ENCODE data around the gene MYO7B. TPM values are rescaled to one million over a fixed set of nuclear protein-coding genes. Genes with fewer than 3 reads are reported as not detected.

MYO7B gene
- total and polyA plus RNA-seq, 2 donors (not counting 1 experiment from before 2014, with no cell fraction given): 5.0 to 68.2 TPM

DNA sequence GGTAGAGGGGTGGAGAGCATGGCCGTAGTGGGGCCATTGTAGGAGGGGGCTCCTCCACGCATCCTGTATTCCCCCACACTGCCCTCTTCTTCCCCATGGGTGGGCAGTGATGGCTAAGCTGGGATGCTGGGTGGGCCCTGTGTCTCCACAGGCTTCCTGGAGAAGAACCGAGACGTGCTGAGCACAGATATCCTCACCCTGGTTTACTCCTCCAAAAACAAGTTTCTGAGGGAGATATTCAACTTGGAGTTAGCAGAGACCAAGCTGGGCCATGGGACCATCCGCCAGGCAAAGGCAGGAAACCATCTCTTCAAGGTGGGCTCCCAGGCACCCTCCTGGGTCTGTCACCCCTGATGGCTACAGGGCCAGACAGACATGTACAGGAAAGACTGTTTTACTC lies 52.8 kb downstream of the MYO7B start:
- Histone ChIP-seq H2AFZ (ENCODE audit: insufficient read depth, low read depth, low read length, poor library complexity, severe bottlenecking) (no peak overlapping the region), H4K20me1 (ENCODE audit: control insufficient read depth, insufficient read depth, low read length, poor library complexity, severe bottlenecking) (no peaks in the 10 kb centered on the region), H3K27ac (ENCODE audit: low read length in 2 of 2) (no peak overlapping the region), H3K9ac (ENCODE audit: low read length) (no peak overlapping the region), H3K4me2 (replicated peaks; ENCODE audit: low read depth, low read length, poor library complexity, severe bottlenecking) (no peak overlapping the region), H3K4me3 (ENCODE audit: control extremely low read depth in 1 of 5, extremely low read depth in 1 of 5, insufficient read depth in 1 of 5, low read depth in 2 of 5, low read length in 4 of 5) (no peak overlapping the region), H3K79me2 (ENCODE audit: control insufficient read depth, insufficient read depth, low read length) (no peaks in the 10 kb centered on the region), H3K36me3 (replicated peaks in 1 of 2; ENCODE audit: control extremely low read depth in 1 of 2, control insufficient read depth in 1 of 2, extremely low read depth in 1 of 2, insufficient read depth in 2 of 2, low read length in 1 of 2) (no peaks in the 10 kb centered on the region), H3K4me1 (ENCODE audit: control insufficient read depth in 2 of 2, insufficient read depth in 2 of 2, low read length in 2 of 2) (peaks cover 6 to 14% of the 10 kb centered on the region in 2 donors), H3K9me3 (ENCODE audit: control extremely low read depth in 1 of 3, control insufficient read depth in 2 of 3, insufficient read depth in 1 of 3, low read length in 2 of 3) (peaks cover 0 to 4% (median 0%) of the 10 kb centered on the region in 3 donors), H3K27me3 (replicated peaks in 1 of 4; ENCODE audit: control extremely low read depth in 1 of 4, control insufficient read depth in 3 of 4, insufficient read depth in 4 of 4, low read length in 3 of 4) (peaks cover 0 to 2% (median 0%) of the 10 kb centered on the region in 4 experiments)
- POLR2A ChIA-PET: interaction anchor here (0.6 kb wide), 1 partner anchor 56 kb away, joined by 3 read pairs; no protein-coding TSS in a partner anchor
- DNase-seq (no peak), ATAC-seq (ENCODE audit: low read depth) (no peak)
- H3K27ac Mint-ChIP-seq: no peak overlapping the region
- no peak overlapping the region for H3K4me3 Mint-ChIP-seq
- H3K4me1 Mint-ChIP-seq: peaks cover 13% of the 10 kb centered on the region
- WGBS (ENCODE audit: insufficient coverage): 92% methylated on average over 1 of the region's 5 CpGs
- H3K9me3 Mint-ChIP-seq (ENCODE audit: insufficient read depth): no peaks in the 10 kb centered on the region
- TF ChIP-seq, protein P1, sequence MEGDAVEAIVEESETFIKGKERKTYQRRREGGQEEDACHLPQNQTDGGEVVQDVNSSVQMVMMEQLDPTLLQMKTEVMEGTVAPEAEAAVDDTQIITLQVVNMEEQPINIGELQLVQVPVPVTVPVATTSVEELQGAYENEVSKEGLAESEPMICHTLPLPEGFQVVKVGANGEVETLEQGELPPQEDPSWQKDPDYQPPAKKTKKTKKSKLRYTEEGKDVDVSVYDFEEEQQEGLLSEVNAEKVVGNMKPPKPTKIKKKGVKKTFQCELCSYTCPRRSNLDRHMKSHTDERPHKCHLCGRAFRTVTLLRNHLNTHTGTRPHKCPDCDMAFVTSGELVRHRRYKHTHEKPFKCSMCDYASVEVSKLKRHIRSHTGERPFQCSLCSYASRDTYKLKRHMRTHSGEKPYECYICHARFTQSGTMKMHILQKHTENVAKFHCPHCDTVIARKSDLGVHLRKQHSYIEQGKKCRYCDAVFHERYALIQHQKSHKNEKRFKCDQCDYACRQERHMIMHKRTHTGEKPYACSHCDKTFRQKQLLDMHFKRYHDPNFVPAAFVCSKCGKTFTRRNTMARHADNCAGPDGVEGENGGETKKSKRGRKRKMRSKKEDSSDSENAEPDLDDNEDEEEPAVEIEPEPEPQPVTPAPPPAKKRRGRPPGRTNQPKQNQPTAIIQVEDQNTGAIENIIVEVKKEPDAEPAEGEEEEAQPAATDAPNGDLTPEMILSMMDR (IDR thresholded peaks at IDR 0.05): no peak
- TF ChIP-seq EZH2 (IDR thresholded peaks at IDR 0.05; ENCODE audit: borderline replicate concordance, insufficient read depth, low read depth, low read length, poor library complexity, severe bottlenecking): no peak
- intact Hi-C loops (cut with micrococcal nuclease): no loop called here
- no peaks in the 10 kb centered on the region for H3K27me3 Mint-ChIP-seq
- CTCF ChIA-PET: no interaction called here

- Histone ChIP-seq H3K4me2 (replicated peaks; ENCODE audit: low read depth, low read length, poor library complexity, severe bottlenecking) (no peak overlapping the region), H4K20me1 (ENCODE audit: control insufficient read depth, insufficient read depth, low read length, poor library complexity, severe bottlenecking) (no peaks in the 10 kb centered on the region), H2AFZ (ENCODE audit: insufficient read depth, low read depth, low read length, poor library complexity, severe bottlenecking) (no peak overlapping the region), H3K9ac (ENCODE audit: low read length) (no peak overlapping the region), H3K9me3 (ENCODE audit: control extremely low read depth in 1 of 3, control insufficient read depth in 2 of 3, insufficient read depth in 1 of 3, low read length in 2 of 3) (peaks cover 0 to 4% (median 0%) of the 10 kb centered on the region in 3 donors), H3K4me3 (ENCODE audit: control extremely low read depth in 1 of 5, extremely low read depth in 1 of 5, insufficient read depth in 1 of 5, low read depth in 2 of 5, low read length in 4 of 5) (no peak overlapping the region), H3K79me2 (ENCODE audit: control insufficient read depth, insufficient read depth, low read length) (no peaks in the 10 kb centered on the region), H3K4me1 (ENCODE audit: control insufficient read depth in 2 of 2, insufficient read depth in 2 of 2, low read length in 2 of 2) (peaks cover 6 to 17% of the 10 kb centered on the region in 2 donors), H3K27me3 (replicated peaks in 1 of 4; ENCODE audit: control extremely low read depth in 1 of 4, control insufficient read depth in 3 of 4, insufficient read depth in 4 of 4, low read length in 3 of 4) (peaks cover 0 to 2% (median 0%) of the 10 kb centered on the region in 4 experiments), H3K27ac (ENCODE audit: low read length in 2 of 2) (no peak overlapping the region), H3K36me3 (replicated peaks in 1 of 2; ENCODE audit: control extremely low read depth in 1 of 2, control insufficient read depth in 1 of 2, extremely low read depth in 1 of 2, insufficient read depth in 2 of 2, low read length in 1 of 2) (no peaks in the 10 kb centered on the region)
- Mint-ChIP-seq H3K4me3 (no peak overlapping the region), H3K27ac (no peak overlapping the region), H3K27me3 (no peaks in the 10 kb centered on the region), H3K4me1 (peaks cover 15% of the 10 kb centered on the region), H3K9me3 (ENCODE audit: insufficient read depth) (no peaks in the 10 kb centered on the region)
- ChIA-PET POLR2A (no interaction called here), CTCF (interaction anchor here (7.2 kb wide), 1 partner anchor 56 kb away, joined by 553 read pairs; the partner anchor contains the start of gene GPR17)
- intact Hi-C loops (cut with micrococcal nuclease): no loop called here
- DNase-seq (no peak), ATAC-seq (ENCODE audit: low read depth) (no peak)
- TF ChIP-seq, protein P1 (IDR thresholded peaks at IDR 0.05): no peak
- TF ChIP-seq EZH2 (IDR thresholded peaks at IDR 0.05; ENCODE audit: borderline replicate concordance, insufficient read depth, low read depth, low read length, poor library complexity, severe bottlenecking): no peak
- 80% methylated on average over 2 of the region's 3 CpGs for WGBS (ENCODE audit: insufficient coverage)
Measured at GRCh38 chr2:127589358-127589757, 53.9 kb downstream of the MYO7B start.

Data from B cell (primary cell).